ENCODE measurements around the gene KCNN4.

KCNN4 gene

DNA sequence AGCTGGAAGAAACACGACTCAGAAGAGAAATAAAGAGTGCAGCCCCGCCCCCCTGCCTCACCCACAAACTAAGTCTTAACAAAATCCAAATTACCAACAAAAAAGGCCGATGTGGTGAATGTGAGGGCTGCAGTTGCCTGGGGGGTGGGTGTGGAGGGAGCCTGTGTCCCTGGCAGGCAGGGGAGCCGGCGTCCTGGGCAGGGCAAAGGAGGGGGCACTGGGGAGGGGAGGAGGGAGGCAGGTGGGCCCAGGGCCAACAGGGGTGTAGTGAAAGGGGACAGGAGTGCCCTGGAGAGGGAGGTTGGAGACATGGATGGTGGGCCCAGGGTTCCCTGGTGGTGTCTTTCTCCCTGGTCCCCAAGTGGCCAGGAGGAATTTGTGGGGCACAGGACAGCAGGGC, 60.9 kb downstream of the KCNN4 start:
- Histone ChIP-seq H3K4me1 (ENCODE audit: control insufficient read depth in 1 of 2, insufficient read depth in 1 of 2, low read depth in 1 of 2, low read length in 1 of 2) (peaks cover 0 to under 1% of the 10 kb centered on the region in 2 experiments), H3K27me3 (no peaks in the 10 kb centered on the region), H3K27ac (no peak overlapping the region), H3K9me3 (no peaks in the 10 kb centered on the region), H3K36me3 (no peaks in the 10 kb centered on the region), H3K4me3 (ENCODE audit: low read depth in 1 of 2, low read length in 1 of 2) (no peak overlapping the region)
- TF ChIP-seq, protein P1, sequence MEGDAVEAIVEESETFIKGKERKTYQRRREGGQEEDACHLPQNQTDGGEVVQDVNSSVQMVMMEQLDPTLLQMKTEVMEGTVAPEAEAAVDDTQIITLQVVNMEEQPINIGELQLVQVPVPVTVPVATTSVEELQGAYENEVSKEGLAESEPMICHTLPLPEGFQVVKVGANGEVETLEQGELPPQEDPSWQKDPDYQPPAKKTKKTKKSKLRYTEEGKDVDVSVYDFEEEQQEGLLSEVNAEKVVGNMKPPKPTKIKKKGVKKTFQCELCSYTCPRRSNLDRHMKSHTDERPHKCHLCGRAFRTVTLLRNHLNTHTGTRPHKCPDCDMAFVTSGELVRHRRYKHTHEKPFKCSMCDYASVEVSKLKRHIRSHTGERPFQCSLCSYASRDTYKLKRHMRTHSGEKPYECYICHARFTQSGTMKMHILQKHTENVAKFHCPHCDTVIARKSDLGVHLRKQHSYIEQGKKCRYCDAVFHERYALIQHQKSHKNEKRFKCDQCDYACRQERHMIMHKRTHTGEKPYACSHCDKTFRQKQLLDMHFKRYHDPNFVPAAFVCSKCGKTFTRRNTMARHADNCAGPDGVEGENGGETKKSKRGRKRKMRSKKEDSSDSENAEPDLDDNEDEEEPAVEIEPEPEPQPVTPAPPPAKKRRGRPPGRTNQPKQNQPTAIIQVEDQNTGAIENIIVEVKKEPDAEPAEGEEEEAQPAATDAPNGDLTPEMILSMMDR (IDR thresholded peaks at IDR 0.05), result no peak

DNA sequence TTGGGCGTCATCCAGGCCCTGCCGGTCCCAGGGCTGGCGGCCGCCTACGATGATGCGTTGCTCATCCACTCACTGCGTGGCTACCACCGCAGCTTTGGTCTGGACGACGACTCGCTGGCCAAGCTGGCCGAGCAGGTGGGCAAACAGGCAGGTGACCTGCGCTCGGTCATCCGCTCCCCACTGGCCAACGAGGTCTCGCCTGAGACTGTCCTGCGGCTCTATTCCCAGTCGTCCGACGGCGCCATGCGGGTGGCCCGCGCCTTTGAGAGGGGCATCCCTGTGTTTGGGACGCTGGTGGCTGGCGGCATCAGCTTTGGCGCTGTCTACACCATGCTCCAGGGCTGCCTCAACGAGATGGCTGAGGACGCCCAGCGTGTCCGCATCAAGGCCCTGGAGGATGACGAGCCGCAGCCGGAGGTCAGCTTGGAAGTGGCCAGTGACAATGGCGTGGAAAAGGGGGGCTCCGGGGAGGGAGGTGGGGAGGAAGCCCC, 61.4 kb downstream of the KCNN4 start:
- no peaks in the 10 kb centered on the region for H3K27me3 ChIP-seq
- H3K36me3 ChIP-seq, result no peaks in the 10 kb centered on the region
- no peaks in the 10 kb centered on the region for H3K9me3 ChIP-seq
- H3K4me1 ChIP-seq (ENCODE audit: control insufficient read depth in 1 of 2, insufficient read depth in 1 of 2, low read depth in 1 of 2, low read length in 1 of 2), result no peaks in the 10 kb centered on the region
- no peak overlapping the region for H3K27ac ChIP-seq
- no peak overlapping the region for H3K4me3 ChIP-seq (ENCODE audit: low read depth in 1 of 2, low read length in 1 of 2)
- TF ChIP-seq, protein P1 (IDR thresholded peaks at IDR 0.05), result no peak

DNA sequence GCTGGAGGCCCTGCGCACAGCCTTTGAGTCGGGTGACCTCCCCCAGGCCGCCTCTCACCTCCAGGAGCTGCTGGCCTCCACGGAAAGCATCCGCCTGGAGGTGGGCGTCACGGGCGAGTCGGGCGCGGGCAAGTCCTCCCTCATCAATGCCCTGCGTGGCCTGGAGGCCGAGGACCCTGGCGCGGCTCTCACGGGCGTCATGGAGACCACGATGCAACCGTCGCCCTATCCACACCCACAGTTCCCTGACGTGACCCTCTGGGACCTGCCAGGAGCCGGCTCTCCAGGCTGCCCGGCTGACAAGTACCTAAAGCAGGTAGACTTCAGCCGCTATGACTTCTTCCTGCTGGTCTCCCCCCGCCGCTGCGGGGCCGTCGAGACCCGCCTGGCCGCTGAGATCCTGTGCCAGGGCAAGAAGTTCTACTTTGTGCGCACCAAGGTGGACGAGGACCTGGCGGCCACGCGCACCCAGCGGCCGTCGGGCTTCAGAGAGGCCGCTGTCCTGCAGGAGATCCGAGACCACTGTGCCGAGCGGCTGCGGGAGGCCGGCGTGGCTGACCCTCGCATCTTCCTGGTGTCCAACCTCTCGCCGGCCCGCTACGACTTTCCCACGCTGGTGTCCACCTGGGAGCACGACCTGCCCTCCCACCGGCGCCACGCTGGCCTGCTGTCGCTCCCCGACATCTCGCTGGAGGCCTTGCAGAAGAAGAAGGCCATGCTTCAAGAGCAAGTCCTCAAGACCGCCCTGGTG, 62.0 kb downstream of the KCNN4 start:
- no peak overlapping the region for H3K27ac ChIP-seq
- no peaks in the 10 kb centered on the region for H3K27me3 ChIP-seq
- H3K4me1 ChIP-seq (ENCODE audit: control insufficient read depth in 1 of 2, insufficient read depth in 1 of 2, low read depth in 1 of 2, low read length in 1 of 2), result no peaks in the 10 kb centered on the region
- H3K9me3 ChIP-seq, result no peaks in the 10 kb centered on the region
- TF ChIP-seq, protein P1 (IDR thresholded peaks at IDR 0.05), result no peak
- no peak overlapping the region for H3K4me3 ChIP-seq (ENCODE audit: low read depth in 1 of 2, low read length in 1 of 2)
- no peaks in the 10 kb centered on the region for H3K36me3 ChIP-seq

All from neutrophil (primary cell).